IMR-90 (cell line): Measurements from ENCODE around the gene ODF2. TPM values are rescaled to one million over a fixed set of nuclear protein-coding genes. Genes with fewer than 3 reads are reported as not detected.

Experiments used
- ATAC-seq: fragments of 200-7000 bp; cut with Tn5 transposase; 2 replicates; pipeline ENCODE4 v1.9.1; 2020; ENCODE audit warnings: low read depth, mild to moderate bottlenecking, moderate library complexity
- BruUV-seq: library from RNA; stranded (reverse); fragments of 400-500 nt; replicated peaks from 2 replicates; lab custom pipeline; 2021; lab: Mats Ljungman, UMichigan
- CTCF ChIA-PET: fragments of 300-600 bp; formaldehyde crosslinking; extraction: SDS; loops from one replicate; lab custom pipeline; 2021; ENCODE audit warnings: antibody characterized with exemption; lab: Yijun Ruan, JAX
- POLR2A ChIA-PET: fragments of 300-600 bp; sonication (Branson Sonifier 250); formaldehyde crosslinking; loops from one replicate; lab custom pipeline; 2022; ENCODE audit warnings: antibody characterized with exemption; ENCODE audit not compliant: unreplicated experiment; lab: Charles Lee
- DNase-seq: peaks from one replicate; pipeline ENCODE4 v3.0.0; 2013
- H2AFZ ChIP-seq: replicated peaks from 2 replicates; pipeline ENCODE3; 2013; ENCODE audit warnings: low read length, mild to moderate bottlenecking; ENCODE audit not compliant: poor library complexity
- H2AK5ac ChIP-seq: 2 replicates; pipeline ENCODE4 v1.6.1; 2013; ENCODE audit warnings: low read depth, low read length, inconsistent platforms
- H2AK9ac ChIP-seq: replicated peaks from 2 replicates; pipeline ENCODE3; 2013; ENCODE audit warnings: mild to moderate bottlenecking, low read depth, low read length, moderate library complexity; ENCODE audit not compliant: poor library complexity
- H2BK120ac ChIP-seq: 2 replicates; pipeline ENCODE4 v1.6.1; 2013; ENCODE audit warnings: low read depth, low read length, inconsistent platforms
- H2BK15ac ChIP-seq: 3 replicates; pipeline ENCODE4 v1.6.1; 2013; ENCODE audit warnings: low read depth, low read length, inconsistent platforms
- H2BK20ac ChIP-seq: 2 replicates; pipeline ENCODE4 v1.6.1; 2013; ENCODE audit warnings: low read depth, mild to moderate bottlenecking, inconsistent platforms, low read length, moderate library complexity
- H2BK5ac ChIP-seq: 2 replicates; pipeline ENCODE4 v1.6.1; 2013; ENCODE audit warnings: mild to moderate bottlenecking, low read depth, low read length, inconsistent platforms; ENCODE audit not compliant: poor library complexity, severe bottlenecking
- H3K14ac ChIP-seq: replicated peaks from 2 replicates; pipeline ENCODE4 v1.6.1; 2013; ENCODE audit warnings: low read depth, low read length, inconsistent platforms
- H3K18ac ChIP-seq: 2 replicates; pipeline ENCODE4 v1.6.1; 2013; ENCODE audit warnings: low read depth, low read length, control low read depth
- H3K23ac ChIP-seq: 2 replicates; pipeline ENCODE4 v1.6.1; 2013; ENCODE audit warnings: low read depth, low read length, inconsistent platforms
- H3K27ac ChIP-seq: 2 replicates; pipeline ENCODE4 v1.5.1; 2013; ENCODE audit warnings: mild to moderate bottlenecking, control low read depth, low read length; ENCODE audit not compliant: insufficient read depth
- H3K27me3 ChIP-seq: 2 replicates; pipeline ENCODE4 v1.6.1; 2013; ENCODE audit warnings: low read length; ENCODE audit not compliant: control insufficient read depth, insufficient read depth
- H3K36me3 ChIP-seq: 2 replicates; pipeline ENCODE4 v1.6.1; 2013; ENCODE audit warnings: low read length, mixed read lengths; ENCODE audit not compliant: control insufficient read depth, insufficient read depth
- H3K4ac ChIP-seq: 2 replicates; pipeline ENCODE4 v1.6.1; 2013; ENCODE audit warnings: low read depth, low read length, inconsistent platforms
- H3K4me1 ChIP-seq: 2 replicates; pipeline ENCODE4 v1.6.1; 2013; ENCODE audit warnings: low read length, mixed read lengths; ENCODE audit not compliant: control insufficient read depth, insufficient read depth
- H3K4me2 ChIP-seq: 2 replicates; pipeline ENCODE4 v1.6.1; 2013; ENCODE audit warnings: low read depth, mild to moderate bottlenecking, control low read depth, low read length, moderate library complexity
- H3K4me3 ChIP-seq: 2 replicates; pipeline ENCODE4 v1.5.1; 2013; ENCODE audit warnings: low read depth, mild to moderate bottlenecking, control low read depth, low read length, moderate library complexity; ENCODE audit not compliant: insufficient read depth
- H3K56ac ChIP-seq: 2 replicates; pipeline ENCODE4 v1.6.1; 2013; ENCODE audit warnings: low read length, inconsistent platforms; ENCODE audit not compliant: insufficient read depth; ENCODE audit errors: extremely low read depth
- H3K79me1 ChIP-seq, 2 experiments: 2 replicates each; pipeline ENCODE4 v1.6.1; 2013; ENCODE audit warnings: low read length in 2 of 2, inconsistent platforms in 1 of 2, low read depth in 1 of 2
- H3K9ac ChIP-seq: 2 replicates; pipeline ENCODE4 v1.6.1; 2013; ENCODE audit warnings: low read depth, low read length, control low read depth
- H3K9me1 ChIP-seq: 2 replicates; pipeline ENCODE4 v1.6.1; 2013; ENCODE audit warnings: low read length, inconsistent platforms; ENCODE audit not compliant: insufficient read depth
- H3K9me3 ChIP-seq: 2 replicates; pipeline ENCODE4 v1.6.1; 2013; ENCODE audit warnings: low read length; ENCODE audit not compliant: control insufficient read depth, insufficient read depth
- H4K20me1 ChIP-seq: 2 replicates; pipeline ENCODE4 v1.6.1; 2013; ENCODE audit warnings: low read length, inconsistent platforms; ENCODE audit not compliant: insufficient read depth
- H4K5ac ChIP-seq: 2 replicates; pipeline ENCODE4 v1.6.1; 2013; ENCODE audit warnings: mild to moderate bottlenecking, low read depth, low read length, control low read depth
- H4K8ac ChIP-seq, 2 experiments: 2 replicates each; pipeline ENCODE4 v1.6.1; 2013; ENCODE audit warnings: low read depth in 2 of 2, low read length in 2 of 2, control low read depth in 1 of 2, inconsistent platforms in 1 of 2
- H4K91ac ChIP-seq: 2 replicates; pipeline ENCODE4 v1.6.1; 2013; ENCODE audit warnings: low read depth, low read length, inconsistent platforms; ENCODE audit not compliant: insufficient read depth
- BHLHE40 ChIP-seq: fragments of 150-350 bp; IDR thresholded peaks from 2 replicates; pipeline ENCODE4 v1.6.1; 2016; ENCODE audit warnings: mild to moderate bottlenecking, low read depth, low read length
- CHD1 ChIP-seq: IDR thresholded peaks from 2 replicates; pipeline ENCODE4 v1.6.1; 2012; ENCODE audit warnings: low read depth, low read length, improper control_type of control experiment
- MAFK ChIP-seq: IDR thresholded peaks from 2 replicates; pipeline ENCODE4 v1.6.1; 2012; ENCODE audit warnings: low read depth, low read length, improper control_type of control experiment
- MAZ ChIP-seq: IDR thresholded peaks from 2 replicates; pipeline ENCODE4 v1.6.1; 2012; ENCODE audit warnings: low read depth, mild to moderate bottlenecking, low read length, improper control_type of control experiment, moderate library complexity, borderline replicate concordance
- MXI1 ChIP-seq: IDR thresholded peaks from 2 replicates; pipeline ENCODE4 v1.6.1; 2012; ENCODE audit warnings: low read depth, mild to moderate bottlenecking, low read length, moderate library complexity, borderline replicate concordance
- POLR2A ChIP-seq: IDR thresholded peaks from 2 replicates; pipeline ENCODE4 v1.6.1; 2012; ENCODE audit warnings: mild to moderate bottlenecking, low read depth, low read length
- RAD21 ChIP-seq: IDR thresholded peaks from 2 replicates; pipeline ENCODE4 v1.6.1; 2012; ENCODE audit warnings: low read length, improper control_type of control experiment
- WGBS, 2 experiments: methylation state at CpG; one replicate each; pipeline versions ENCODE4 v1.1.5 to v1.1.7; 2013; ENCODE audit warnings: missing lambda C conversion rate in 2 of 2; ENCODE audit not compliant: insufficient read length in 1 of 2; ENCODE audit errors: extremely low coverage in 2 of 2; 5-methylcytosine and 5-hydroxymethylcytosine counted together
- dilution Hi-C: fragments of 300-500 bp; cut with HindIII; formaldehyde crosslinking; loops from one replicate; pipeline ENCODE4 v1.14.3; 2018; ENCODE audit warnings: low sequenced_read_pairs; ENCODE audit not compliant: unreplicated experiment
- in situ Hi-C: fragments of 300-500 bp; cut with MboI; formaldehyde crosslinking; loops from 3 replicates; pipeline ENCODE4 v1.14.3; 2019; ENCODE audit warnings: low sequenced_read_pairs, inconsistent platforms, mixed read lengths
- intact Hi-C: fragments of 100-400 bp; cut with micrococcal nuclease; formaldehyde crosslinking; loops from 2 replicates; pipeline ENCODE4 v1.10.0; 2022
- polyA plus RNA-seq, 3 experiments: library from polyadenylated mRNA; depleted of rRNA; stranded (reverse); fragments of >200 nt; gene quantifications; 2 replicates each; pipeline ENCODE4 v1.2.3, GENCODE V29; 2012; ENCODE audit warnings: low replicate concordance in 1 of 3
- total RNA-seq: library from RNA; depleted of rRNA; stranded (reverse); fragments of >200 nt; gene quantifications from 2 replicates; pipeline ENCODE4 v1.2.3, GENCODE V29; 2012
- TF ChIP-seq, protein P1 (sequence below): conservative IDR thresholded peaks from 2 replicates; pipeline ENCODE4 v1.5.1; 2012; ENCODE audit warnings: mild to moderate bottlenecking, low read depth, low read length, improper control_type of control experiment

ODF2 gene
- total and polyA plus RNA-seq, 2 of the 4 experiments (the other 2 are of a cell fraction), result 40.2 to 46.4 TPM

DNA sequence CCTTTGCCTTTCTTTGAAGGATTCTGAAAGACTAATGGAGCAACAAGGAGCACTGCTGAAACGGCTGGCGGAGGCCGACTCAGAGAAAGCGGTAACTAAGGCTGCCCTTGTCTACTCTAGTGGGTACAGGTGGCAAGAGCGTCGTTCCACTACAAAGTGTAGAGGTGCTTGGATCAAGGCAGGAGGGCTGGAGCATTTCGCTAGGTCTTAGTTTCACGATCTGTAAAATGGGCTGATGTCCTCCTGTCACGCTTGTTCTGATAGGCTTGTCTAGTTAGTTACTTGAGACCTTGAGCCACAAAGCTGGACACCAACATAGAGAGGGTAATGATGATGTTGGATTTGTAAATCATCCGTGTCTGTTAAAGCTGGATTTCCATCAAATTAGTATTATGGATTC lies 25.8 kb downstream of the ODF2 start:
- WGBS, 2 experiments, result 88% methylated on average over 2 of the region's 10 CpGs; no CpG with 5 or more reads in 1 of the 2 experiments
- no peak overlapping the region for H4K91ac ChIP-seq

More for the DNA sequence above, 25.8 kb downstream of the ODF2 start:
- Histone ChIP-seq H3K9ac (no peak overlapping the region), H2BK15ac (no peak overlapping the region), H3K4me1 (no peaks in the 10 kb centered on the region), H2BK20ac (no peak overlapping the region), H2BK5ac (no peak overlapping the region), H3K9me3 (no peaks in the 10 kb centered on the region), H3K14ac (no peak overlapping the region), H4K5ac (no peak overlapping the region), H4K8ac (no peak overlapping the region), H3K4me2 (no peak overlapping the region), H2BK120ac (no peak overlapping the region), H3K36me3 (peaks cover 45% of the 10 kb centered on the region), H3K4me3 (no peak overlapping the region), H3K4ac (no peak overlapping the region), H3K56ac (no peak overlapping the region), H3K27ac (no peak overlapping the region), H2AK9ac (no peak overlapping the region), H3K79me1 (peaks cover 0 to 5% of the 10 kb centered on the region in 2 experiments; a peak in 1 of 4 replicates), H3K27me3 (no peaks in the 10 kb centered on the region), H3K23ac (no peak overlapping the region), H3K9me1 (0 out of 2 replicates have a peak, but pooled peaks cover 3% of the 10 kb centered on the region), H3K18ac (no peak overlapping the region), H2AK5ac (no peak overlapping the region), H4K20me1 (no peaks in the 10 kb centered on the region; the same call in 1 of the 2 replicates), H2AFZ (no peak overlapping the region)
- DNase-seq (no peak), ATAC-seq (no peak)
- ChIA-PET CTCF (interaction anchor here (0.5 to 0.6 kb wide), 2 partner anchors 16 to 39 kb away, joined by 3 to 7 read pairs; no protein-coding TSS in a partner anchor), POLR2A (no interaction called here)
- TF ChIP-seq RAD21, result no peak
- no peak for TF ChIP-seq POLR2A
- no peak for TF ChIP-seq MXI1
- TF ChIP-seq BHLHE40, result no peak
- TF ChIP-seq, protein P1, sequence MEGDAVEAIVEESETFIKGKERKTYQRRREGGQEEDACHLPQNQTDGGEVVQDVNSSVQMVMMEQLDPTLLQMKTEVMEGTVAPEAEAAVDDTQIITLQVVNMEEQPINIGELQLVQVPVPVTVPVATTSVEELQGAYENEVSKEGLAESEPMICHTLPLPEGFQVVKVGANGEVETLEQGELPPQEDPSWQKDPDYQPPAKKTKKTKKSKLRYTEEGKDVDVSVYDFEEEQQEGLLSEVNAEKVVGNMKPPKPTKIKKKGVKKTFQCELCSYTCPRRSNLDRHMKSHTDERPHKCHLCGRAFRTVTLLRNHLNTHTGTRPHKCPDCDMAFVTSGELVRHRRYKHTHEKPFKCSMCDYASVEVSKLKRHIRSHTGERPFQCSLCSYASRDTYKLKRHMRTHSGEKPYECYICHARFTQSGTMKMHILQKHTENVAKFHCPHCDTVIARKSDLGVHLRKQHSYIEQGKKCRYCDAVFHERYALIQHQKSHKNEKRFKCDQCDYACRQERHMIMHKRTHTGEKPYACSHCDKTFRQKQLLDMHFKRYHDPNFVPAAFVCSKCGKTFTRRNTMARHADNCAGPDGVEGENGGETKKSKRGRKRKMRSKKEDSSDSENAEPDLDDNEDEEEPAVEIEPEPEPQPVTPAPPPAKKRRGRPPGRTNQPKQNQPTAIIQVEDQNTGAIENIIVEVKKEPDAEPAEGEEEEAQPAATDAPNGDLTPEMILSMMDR, result no peak
- no peak for TF ChIP-seq MAFK
- no peak for TF ChIP-seq CHD1
- TF ChIP-seq MAZ, result no peak
- BruUV-seq, result no TSS peak
- dilution Hi-C loops (no loop called here), intact Hi-C loops (no loop called here), in situ Hi-C loops (no loop called here)
